GM12873 (cell line): ENCODE measurements around the gene DAAM1.

Experiments used
- CTCF ChIP-seq: IDR thresholded peaks from 2 replicates; pipeline ENCODE4 v1.5.1; 2012; ENCODE audit warnings: low read depth, mild to moderate bottlenecking, moderate library complexity, low read length, control low read depth; ENCODE audit not compliant: insufficient read depth; ENCODE audit errors: missing control alignments

Gene DAAM1

GRCh38 chr14:59283361-59283760, 94.9 kb downstream of the DAAM1 start:
- TF ChIP-seq CTCF, result no peak

GRCh38 chr14:59284059-59284458, 95.6 kb downstream of the DAAM1 start:
- no peak for TF ChIP-seq CTCF

- no peak for TF ChIP-seq CTCF
Measured at GRCh38 chr14:59292028-59292427, 103.6 kb downstream of the DAAM1 start.

- no peak for TF ChIP-seq CTCF
Measured at GRCh38 chr14:59292921-59293534, 104.6 kb downstream of the DAAM1 start.

- TF ChIP-seq CTCF, result no peak
Measured at GRCh38 chr14:59293935-59294661, 105.6 kb downstream of the DAAM1 start.

- TF ChIP-seq CTCF, result no peak
Measured at GRCh38 chr14:59294662-59294992, 106.2 kb downstream of the DAAM1 start.

GRCh38 chr14:59295951-59296350, 107.5 kb downstream of the DAAM1 start:
- no peak for TF ChIP-seq CTCF
